ENCODE data around the gene ALCAM.

ALCAM gene

GRCh38 chr3:105334138-105334882 is 32.4 kb upstream of the ALCAM start:
- Histone ChIP-seq H3K36me3 (ENCODE audit: insufficient read depth, low read length) (no peaks in the 10 kb centered on the region), H3K9me3 (ENCODE audit: low read depth, low read length) (no peaks in the 10 kb centered on the region), H3K9ac (ENCODE audit: insufficient read length) (no peak overlapping the region), H3K27ac (no peak overlapping the region), H3K4me3 (no peak overlapping the region)
- TF ChIP-seq POLR2AphosphoS5 (IDR thresholded peaks at IDR 0.05; ENCODE audit: borderline replicate concordance, low read depth, low read length), result no peak
- TF ChIP-seq FOXP2 (optimal IDR thresholded peaks at IDR 0.05; ENCODE audit: control extremely low read depth, extremely low read length, insufficient read depth), result no peak
- no peak for TF ChIP-seq EZH2 (IDR thresholded peaks at IDR 0.05)
- no peak for DNase-seq (ENCODE audit: low read depth, low spot score)

DNA sequence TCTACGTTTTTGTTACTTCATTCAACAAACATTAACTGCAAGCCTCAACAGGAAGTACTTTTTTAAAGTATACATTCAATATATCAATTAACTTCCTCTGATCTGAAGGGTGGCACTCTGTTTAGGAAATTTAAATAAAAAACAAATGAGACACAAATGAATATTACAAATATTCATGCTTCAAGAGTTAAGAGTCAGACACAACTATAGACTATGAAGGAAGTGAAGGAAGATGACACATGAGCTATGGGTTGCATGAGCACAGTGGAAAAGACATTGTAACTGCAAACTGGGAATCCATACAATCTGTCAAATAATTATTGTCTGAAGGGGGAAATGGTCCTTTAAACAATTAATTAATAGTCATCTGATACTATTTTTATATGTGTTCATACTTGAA is 26.8 kb upstream of the ALCAM start:
- no peaks in the 10 kb centered on the region for H3K9me3 ChIP-seq (ENCODE audit: low read depth, low read length)
- H3K4me3 ChIP-seq, result no peak overlapping the region
- H3K36me3 ChIP-seq (ENCODE audit: insufficient read depth, low read length), result no peaks in the 10 kb centered on the region
- no peak overlapping the region for H3K27ac ChIP-seq
- TF ChIP-seq FOXP2 (optimal IDR thresholded peaks at IDR 0.05; ENCODE audit: control extremely low read depth, extremely low read length, insufficient read depth) (no peak), EZH2 (IDR thresholded peaks at IDR 0.05) (no peak), POLR2AphosphoS5 (IDR thresholded peaks at IDR 0.05; ENCODE audit: borderline replicate concordance, low read depth, low read length) (no peak)
- no peak overlapping the region for H3K9ac ChIP-seq (ENCODE audit: insufficient read length)
- DNase-seq (ENCODE audit: low read depth, low spot score), result no peak

- Histone ChIP-seq H3K9ac (ENCODE audit: insufficient read length) (no peak overlapping the region), H3K36me3 (ENCODE audit: insufficient read depth, low read length) (no peaks in the 10 kb centered on the region), H3K9me3 (ENCODE audit: low read depth, low read length) (no peaks in the 10 kb centered on the region), H3K4me3 (no peak overlapping the region), H3K27ac (no peak overlapping the region)
- no peak for DNase-seq (ENCODE audit: low read depth, low spot score)
- TF ChIP-seq EZH2 (IDR thresholded peaks at IDR 0.05) (no peak), FOXP2 (optimal IDR thresholded peaks at IDR 0.05; ENCODE audit: control extremely low read depth, extremely low read length, insufficient read depth) (no peak), POLR2AphosphoS5 (IDR thresholded peaks at IDR 0.05; ENCODE audit: borderline replicate concordance, low read depth, low read length) (no peak)
These were observed 22.7 kb upstream of the ALCAM start for GRCh38 chr3:105343991-105344390.

DNA sequence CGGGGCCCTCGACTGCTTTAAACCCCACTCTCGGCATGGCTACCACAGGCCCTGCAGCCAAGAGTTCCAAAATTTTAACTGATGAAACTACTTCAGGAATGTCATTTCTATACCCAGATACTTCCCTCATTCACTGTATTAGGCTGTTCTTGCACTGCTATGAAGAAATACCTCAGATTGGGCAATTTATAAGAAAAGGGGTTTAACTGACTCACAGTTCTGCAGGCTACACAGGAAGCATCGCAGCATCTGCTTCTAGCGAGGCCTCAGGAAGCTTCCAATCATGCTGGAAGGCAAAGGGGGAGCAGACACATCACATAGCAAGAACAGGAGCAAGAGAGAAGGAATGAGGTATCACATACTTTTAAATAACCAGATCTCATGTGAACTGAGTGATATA is 21.6 kb upstream of the ALCAM start:
- DNase-seq (ENCODE audit: low read depth, low spot score), result no peak
- no peak for TF ChIP-seq FOXP2 (optimal IDR thresholded peaks at IDR 0.05; ENCODE audit: control extremely low read depth, extremely low read length, insufficient read depth)
- no peak for TF ChIP-seq EZH2 (IDR thresholded peaks at IDR 0.05)
- no peak for TF ChIP-seq POLR2AphosphoS5 (IDR thresholded peaks at IDR 0.05; ENCODE audit: borderline replicate concordance, low read depth, low read length)
- no peak overlapping the region for H3K4me3 ChIP-seq
- no peaks in the 10 kb centered on the region for H3K9me3 ChIP-seq (ENCODE audit: low read depth, low read length)
- H3K36me3 ChIP-seq (ENCODE audit: insufficient read depth, low read length), result no peaks in the 10 kb centered on the region
- no peak overlapping the region for H3K27ac ChIP-seq
- no peak overlapping the region for H3K9ac ChIP-seq (ENCODE audit: insufficient read length)

GRCh38 chr3:105347625-105348302 is 18.9 kb upstream of the ALCAM start:
- Histone ChIP-seq H3K4me3 (no peak overlapping the region), H3K36me3 (ENCODE audit: insufficient read depth, low read length) (no peaks in the 10 kb centered on the region), H3K9ac (ENCODE audit: insufficient read length) (no peak overlapping the region), H3K9me3 (ENCODE audit: low read depth, low read length) (no peaks in the 10 kb centered on the region), H3K27ac (no peak overlapping the region)
- DNase-seq (ENCODE audit: low read depth, low spot score), result no peak
- TF ChIP-seq EZH2 (IDR thresholded peaks at IDR 0.05) (no peak), POLR2AphosphoS5 (IDR thresholded peaks at IDR 0.05; ENCODE audit: borderline replicate concordance, low read depth, low read length) (no peak), FOXP2 (optimal IDR thresholded peaks at IDR 0.05; ENCODE audit: control extremely low read depth, extremely low read length, insufficient read depth) (no peak)

GRCh38 chr3:105348307-105348706 is 18.4 kb upstream of the ALCAM start:
- TF ChIP-seq FOXP2 (optimal IDR thresholded peaks at IDR 0.05; ENCODE audit: control extremely low read depth, extremely low read length, insufficient read depth) (no peak), POLR2AphosphoS5 (IDR thresholded peaks at IDR 0.05; ENCODE audit: borderline replicate concordance, low read depth, low read length) (no peak), EZH2 (IDR thresholded peaks at IDR 0.05) (no peak)
- Histone ChIP-seq H3K9me3 (ENCODE audit: low read depth, low read length) (no peaks in the 10 kb centered on the region), H3K36me3 (ENCODE audit: insufficient read depth, low read length) (no peaks in the 10 kb centered on the region), H3K9ac (ENCODE audit: insufficient read length) (no peak overlapping the region), H3K27ac (no peak overlapping the region), H3K4me3 (no peak overlapping the region)
- no peak for DNase-seq (ENCODE audit: low read depth, low spot score)

DNA sequence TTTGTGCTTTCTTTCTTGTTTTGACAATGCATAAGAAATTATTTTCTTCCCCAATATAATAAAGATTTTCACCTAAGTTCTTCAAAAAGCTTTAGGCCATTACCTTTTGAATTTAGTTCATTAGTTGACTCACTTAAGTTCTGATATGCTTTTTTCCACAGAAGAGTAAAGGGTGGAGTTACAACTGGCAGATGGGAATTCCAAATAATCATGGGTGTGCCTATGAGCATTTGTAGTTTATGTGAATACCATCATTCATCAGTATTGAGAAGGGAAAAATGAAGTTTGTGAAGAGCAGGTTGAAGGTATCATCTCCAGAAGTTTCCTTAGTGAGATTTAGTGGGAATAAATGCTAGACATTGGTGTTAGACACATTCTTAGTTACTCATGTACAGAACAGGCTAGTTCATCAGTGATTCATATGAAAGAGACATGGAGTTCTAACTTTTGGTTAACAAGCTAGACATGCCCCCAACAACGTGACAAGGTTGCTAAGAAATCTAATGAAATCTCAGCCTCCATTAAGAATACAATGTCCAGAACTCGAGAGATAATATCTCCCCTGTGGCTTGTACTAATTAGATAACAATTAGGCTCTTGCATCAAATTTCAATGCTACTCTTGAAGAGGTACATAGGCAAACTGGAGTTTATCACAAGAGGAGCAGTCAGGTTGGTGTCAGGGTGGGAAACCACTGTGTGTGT is 16.9 kb upstream of the ALCAM start:
- Histone ChIP-seq H3K9ac (ENCODE audit: insufficient read length) (no peak overlapping the region), H3K36me3 (ENCODE audit: insufficient read depth, low read length) (no peaks in the 10 kb centered on the region), H3K27ac (no peak overlapping the region), H3K9me3 (ENCODE audit: low read depth, low read length) (no peaks in the 10 kb centered on the region), H3K4me3 (no peak overlapping the region)
- DNase-seq (ENCODE audit: low read depth, low spot score), result no peak
- no peak for TF ChIP-seq FOXP2 (optimal IDR thresholded peaks at IDR 0.05; ENCODE audit: control extremely low read depth, extremely low read length, insufficient read depth)
- no peak for TF ChIP-seq EZH2 (IDR thresholded peaks at IDR 0.05)
- TF ChIP-seq POLR2AphosphoS5 (IDR thresholded peaks at IDR 0.05; ENCODE audit: borderline replicate concordance, low read depth, low read length), result no peak

- Histone ChIP-seq H3K9ac (ENCODE audit: insufficient read length) (no peak overlapping the region), H3K9me3 (ENCODE audit: low read depth, low read length) (no peaks in the 10 kb centered on the region), H3K36me3 (ENCODE audit: insufficient read depth, low read length) (no peaks in the 10 kb centered on the region), H3K4me3 (no peak overlapping the region), H3K27ac (no peak overlapping the region)
- no peak for DNase-seq (ENCODE audit: low read depth, low spot score)
- TF ChIP-seq FOXP2 (optimal IDR thresholded peaks at IDR 0.05; ENCODE audit: control extremely low read depth, extremely low read length, insufficient read depth) (no peak), EZH2 (IDR thresholded peaks at IDR 0.05) (no peak), POLR2AphosphoS5 (IDR thresholded peaks at IDR 0.05; ENCODE audit: borderline replicate concordance, low read depth, low read length) (no peak)
These were observed 14.9 kb upstream of the ALCAM start for GRCh38 chr3:105351821-105352220.

Data from SK-N-MC (cell line).